IPS-20b (cell line): ENCODE measurements around the gene CXCL11.
A peak's percentile ranks its signal among the peaks of the same experiment; 100 is the strongest.

Experiments used
- H3K27ac ChIP-seq: one replicate; pipeline ENCODE4 v1.5.1; 2013; ENCODE audit warnings: low read length
- H3K27me3 ChIP-seq: 2 replicates; pipeline ENCODE4 v1.6.1; 2013; ENCODE audit warnings: mild to moderate bottlenecking, low read length, inconsistent platforms; ENCODE audit not compliant: insufficient read depth
- H3K36me3 ChIP-seq: 2 replicates; pipeline ENCODE4 v1.6.1; 2013; ENCODE audit warnings: low read depth, mild to moderate bottlenecking, inconsistent platforms, low read length, moderate library complexity; ENCODE audit not compliant: insufficient read depth
- H3K4me1 ChIP-seq: 2 replicates; pipeline ENCODE4 v1.6.1; 2013; ENCODE audit warnings: mild to moderate bottlenecking, control low read depth, inconsistent platforms, low read length, moderate library complexity; ENCODE audit not compliant: insufficient read depth
- H3K4me3 ChIP-seq: 2 replicates; pipeline ENCODE4 v1.5.1; 2013; ENCODE audit warnings: mild to moderate bottlenecking, low read length, inconsistent platforms
- H3K9ac ChIP-seq: 2 replicates; pipeline ENCODE4 v1.6.1; 2013; ENCODE audit warnings: low read depth, mild to moderate bottlenecking, inconsistent platforms, low read length, moderate library complexity
- H3K9me3 ChIP-seq: 2 replicates; pipeline ENCODE4 v1.6.1; 2013; ENCODE audit warnings: mild to moderate bottlenecking, low read depth, low read length, inconsistent platforms; ENCODE audit not compliant: insufficient read depth

The CXCL11 gene

DNA sequence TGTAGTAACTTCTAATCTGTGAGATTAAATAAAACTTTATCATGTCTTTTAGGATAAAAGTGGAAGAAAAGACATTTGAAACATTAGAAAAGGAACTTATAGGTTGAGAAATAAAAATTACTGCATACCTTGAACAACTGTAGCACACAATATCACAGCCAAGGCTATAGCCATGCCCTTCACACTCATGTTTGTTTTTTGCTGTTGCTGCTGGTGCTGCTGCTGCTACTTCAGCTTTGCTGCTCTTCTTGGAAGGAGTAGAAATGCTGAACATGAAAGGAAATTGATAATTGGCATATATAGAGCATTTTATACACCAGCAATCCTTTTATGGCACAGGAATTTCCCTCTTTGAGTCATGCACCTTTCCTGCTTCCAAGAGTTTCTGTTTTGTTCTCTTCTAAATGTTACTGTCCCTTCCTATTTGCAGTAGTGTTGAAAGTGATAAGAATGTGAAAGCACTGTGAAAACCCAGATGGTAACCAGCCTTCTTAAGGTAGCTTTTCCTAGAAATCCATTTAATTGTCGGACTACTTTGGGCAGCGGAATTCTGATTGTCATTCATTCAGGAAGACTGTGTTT is at the start of gene CXCL11:
Gene CXCL11, minus strand, starts transcription at position 272 of the 582 bp plus-strand sequence. Its CDS starts 83 bp downstream, at position 189.
- Histone ChIP-seq H3K9me3 (no peaks in the 10 kb centered on the region), H3K27ac (no peak within 1 kb of the TSS), H3K9ac (no peak within 1 kb of the TSS)

GRCh38 chr4:76084542-76084941 is 48.7 kb upstream of the CXCL11 start:
- H3K27ac ChIP-seq: no peak overlapping the region
- 0 out of 2 replicates have a peak, but pooled peaks cover 3% of the 10 kb centered on the region for H3K4me1 ChIP-seq
- no peak overlapping the region for H3K4me3 ChIP-seq
- H3K36me3 ChIP-seq: no peaks in the 10 kb centered on the region
- H3K9ac ChIP-seq: no peak overlapping the region
- no peaks in the 10 kb centered on the region for H3K27me3 ChIP-seq
- no peaks in the 10 kb centered on the region for H3K9me3 ChIP-seq

More for the DNA sequence above, at the start of gene CXCL11:
- Histone ChIP-seq H3K36me3 (no peaks in the 10 kb centered on the region), H3K4me1 (no peaks in the 10 kb centered on the region), H3K4me3 (no peak within 1 kb of the TSS), H3K27me3 (no peaks in the 10 kb centered on the region)

GRCh38 chr4:76083386-76083988 is 47.6 kb upstream of the CXCL11 start:
- no peak overlapping the region for H3K27ac ChIP-seq
- H3K4me1 ChIP-seq: 0 out of 2 replicates have a peak, but pooled peaks cover 3% of the 10 kb centered on the region
- no peak overlapping the region for H3K4me3 ChIP-seq
- H3K36me3 ChIP-seq: no peaks in the 10 kb centered on the region
- H3K9ac ChIP-seq: no peak overlapping the region
- no peaks in the 10 kb centered on the region for H3K27me3 ChIP-seq
- no peaks in the 10 kb centered on the region for H3K9me3 ChIP-seq

DNA sequence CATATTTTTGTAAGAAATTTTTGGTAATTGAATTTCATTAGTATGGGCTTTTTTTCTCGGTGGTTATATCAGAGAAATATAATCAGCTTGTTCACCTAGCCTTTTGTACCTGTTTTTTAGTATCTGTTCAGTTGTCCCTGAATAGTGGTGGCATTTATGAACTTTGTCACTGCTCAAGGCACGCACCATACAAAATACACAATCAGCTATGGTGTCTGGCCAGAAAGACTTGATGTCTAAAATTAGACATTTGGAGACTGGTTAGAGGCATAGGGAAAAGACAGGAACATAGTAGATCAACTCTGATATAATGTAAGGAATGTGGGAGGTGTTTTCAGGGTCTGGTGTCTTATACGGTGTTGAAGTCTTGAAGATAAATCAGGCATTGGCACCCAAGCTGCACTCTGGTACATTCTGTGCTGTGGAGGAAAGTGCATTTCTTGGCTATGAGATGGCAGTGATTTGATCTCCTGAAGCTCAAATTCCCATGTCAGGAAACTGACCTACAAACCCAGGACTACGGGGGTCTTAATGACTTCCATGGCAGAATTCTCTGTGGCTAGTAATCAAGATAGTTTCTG is 42.3 kb upstream of the CXCL11 start:
- Histone ChIP-seq H3K4me1 (peaks cover 12% of the 10 kb centered on the region; the same call in 1 of the 2 replicates), H3K36me3 (no peaks in the 10 kb centered on the region), H3K27me3 (no peaks in the 10 kb centered on the region), H3K4me3 (no peak overlapping the region), H3K9me3 (no peaks in the 10 kb centered on the region), H3K9ac (no peak overlapping the region), H3K27ac (no peak overlapping the region)

- H3K27ac ChIP-seq: no peak overlapping the region
- no peaks in the 10 kb centered on the region for H3K9me3 ChIP-seq
- no peak overlapping the region for H3K4me3 ChIP-seq
Measured at GRCh38 chr4:76074993-76075600, 39.2 kb upstream of the CXCL11 start.

GRCh38 chr4:76074468-76074867 is 38.6 kb upstream of the CXCL11 start, which contains the start of gene ART3:
Gene ART3 (plus strand): TSS chr4:76074709. CDS start chr4:76075890, 1,181 bp downstream.
- H3K4me3 ChIP-seq: no peak within 1 kb of the TSS
- H3K4me1 ChIP-seq: peaks cover 26% of the 10 kb centered on the region
- H3K36me3 ChIP-seq: no peaks in the 10 kb centered on the region
- H3K9me3 ChIP-seq: no peaks in the 10 kb centered on the region
- no peaks in the 10 kb centered on the region for H3K27me3 ChIP-seq
- H3K9ac ChIP-seq: no peak within 1 kb of the TSS
- H3K27ac ChIP-seq: no peak within 1 kb of the TSS

More at GRCh38 chr4:76074993-76075600, 39.2 kb upstream of the CXCL11 start:
- H3K4me1 ChIP-seq: peaks cover 26% of the 10 kb centered on the region
- H3K27me3 ChIP-seq: no peaks in the 10 kb centered on the region
- H3K9ac ChIP-seq: no peak overlapping the region
- H3K36me3 ChIP-seq: no peaks in the 10 kb centered on the region

- Histone ChIP-seq H3K27me3 (no peaks in the 10 kb centered on the region), H3K9me3 (no peaks in the 10 kb centered on the region), H3K27ac (peak overlapping the region; percentile 6), H3K4me3 (peak overlapping the region; percentile 4; the same call in 1 of the 2 replicates), H3K4me1 (peaks cover 26% of the 10 kb centered on the region), H3K36me3 (no peaks in the 10 kb centered on the region), H3K9ac (peak overlapping the region; percentile 42)
Measured at GRCh38 chr4:76072760-76073159, 36.9 kb upstream of the CXCL11 start.

GRCh38 chr4:76067652-76068286 is 31.9 kb upstream of the CXCL11 start:
- Histone ChIP-seq H3K4me1 (peaks cover 11% of the 10 kb centered on the region), H3K4me3 (no peak overlapping the region), H3K27ac (no peak overlapping the region), H3K36me3 (no peaks in the 10 kb centered on the region), H3K9ac (no peak overlapping the region), H3K27me3 (no peaks in the 10 kb centered on the region), H3K9me3 (no peaks in the 10 kb centered on the region)

- Histone ChIP-seq H3K4me1 (no peaks in the 10 kb centered on the region), H3K9ac (no peak overlapping the region), H3K9me3 (no peaks in the 10 kb centered on the region), H3K27me3 (no peaks in the 10 kb centered on the region), H3K27ac (no peak overlapping the region), H3K4me3 (no peak overlapping the region), H3K36me3 (no peaks in the 10 kb centered on the region)
Measured at GRCh38 chr4:76066546-76066945, 30.7 kb upstream of the CXCL11 start.

DNA sequence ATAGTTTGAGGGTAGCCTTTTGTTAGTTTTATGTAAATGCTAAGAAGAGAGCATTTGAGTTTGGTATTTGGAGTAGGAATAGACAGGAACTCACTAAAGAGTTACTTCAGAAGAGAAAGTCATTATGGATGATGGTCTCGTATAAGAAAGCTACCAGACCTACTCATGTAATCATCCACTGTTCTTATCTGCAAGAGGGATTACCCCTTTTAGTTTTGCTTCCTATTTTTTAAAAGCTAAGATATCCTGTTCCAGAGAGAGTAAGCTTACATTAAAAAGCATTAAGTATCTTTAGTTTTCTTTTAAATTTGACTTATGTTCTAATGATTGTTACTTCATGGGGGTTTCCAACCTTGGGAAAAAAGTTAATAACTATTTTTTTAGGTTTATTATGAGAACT is 26.1 kb upstream of the CXCL11 start:
- Histone ChIP-seq H3K36me3 (no peaks in the 10 kb centered on the region), H3K4me3 (no peak overlapping the region), H3K9ac (no peak overlapping the region), H3K27ac (no peak overlapping the region), H3K27me3 (no peaks in the 10 kb centered on the region), H3K9me3 (no peaks in the 10 kb centered on the region), H3K4me1 (no peaks in the 10 kb centered on the region; the same call in 1 of the 2 replicates)

GRCh38 chr4:76061421-76061820 is 25.6 kb upstream of the CXCL11 start:
- Histone ChIP-seq H3K27me3 (no peaks in the 10 kb centered on the region), H3K27ac (no peak overlapping the region), H3K4me3 (no peak overlapping the region), H3K9ac (no peak overlapping the region), H3K36me3 (no peaks in the 10 kb centered on the region), H3K9me3 (no peaks in the 10 kb centered on the region), H3K4me1 (peaks cover under 1% of the 10 kb centered on the region; the same call in 1 of the 2 replicates)
